Heart right ventricle (tissue), 16 donors: Measurements from ENCODE around the gene OLFM1. TPM values are rescaled to one million over a fixed set of nuclear protein-coding genes. Genes with fewer than 3 reads are reported as not detected.

ENCODE experiments used
- ATAC-seq, 8 donors: fragments of 200-7000 bp; cut with Tn5 transposase; one replicate each; pipeline ENCODE4 v1.9.1; 2020; ENCODE audit warnings: mild to moderate bottlenecking in 8 of 8, moderate library complexity in 8 of 8, moderate number of reproducible peaks in 1 of 8
- DNase-seq, 2 donors: peaks; one replicate each; pipeline ENCODE4 v3.0.0-alpha.2; 2020
- H3K27ac ChIP-seq, 10 donors: fragments of 200-600 bp; sonication (generic) in 2 of 10; one replicate each; pipeline versions ENCODE4 v1.5.0 to v1.8.0; 2020 to 2022; ENCODE audit warnings: mild to moderate bottlenecking in 3 of 10
- H3K27me3 ChIP-seq, 7 donors: fragments of 200-600 bp; one replicate each; pipeline ENCODE4 v1.8.0; 2021 to 2022; ENCODE audit warnings: mild to moderate bottlenecking in 2 of 7
- H3K36me3 ChIP-seq, 9 donors: fragments of 200-600 bp; sonication (generic) in 1 of 9; one replicate each; pipeline versions ENCODE4 v1.5.0 to v1.8.0; 2020 to 2022; ENCODE audit warnings: mild to moderate bottlenecking in 2 of 9
- H3K4me1 ChIP-seq, 9 donors: fragments of 200-600 bp; sonication (generic) in 1 of 9; one replicate each; pipeline versions ENCODE4 v1.5.0 to v1.8.0; 2020 to 2022; ENCODE audit warnings: mild to moderate bottlenecking in 4 of 9
- H3K4me3 ChIP-seq, 10 donors: fragments of 200-600 bp; sonication (generic) in 2 of 10; one replicate each; pipeline versions ENCODE4 v1.5.0 to v1.8.0; 2020 to 2022; ENCODE audit warnings: mild to moderate bottlenecking in 7 of 10, moderate library complexity in 2 of 10
- H3K9me3 ChIP-seq, 11 donors: fragments of 200-600 bp in 10 of 11; sonication (generic) in 2 of 11; one replicate each; pipeline versions ENCODE4 v1.5.0 to v1.8.0; 2013 to 2022; ENCODE audit warnings: mild to moderate bottlenecking in 2 of 11, control low read depth in 1 of 11, moderate library complexity in 1 of 11
- CTCF ChIP-seq, 9 donors: fragments of 200-600 bp; sonication (generic) in 2 of 9; IDR thresholded peaks; one replicate each; pipeline versions ENCODE4 v1.5.0 to v1.8.0; 2021 to 2022; ENCODE audit warnings: antibody characterized with exemption in 9 of 9, mild to moderate bottlenecking in 5 of 9, moderate library complexity in 1 of 9
- WGBS, 2 donors: extraction: QIAGEN DNeasy Blood & Tissue Kit; methylation state at CpG; one replicate each; pipeline ENCODE4 v1.1.7; 2013; ENCODE audit warnings: inconsistent platforms in 1 of 2; 5-methylcytosine and 5-hydroxymethylcytosine counted together
- intact Hi-C, 10 donors: fragments of 100-400 bp; cut with DNase I; formaldehyde crosslinking; loops; one replicate each; pipeline versions ENCODE4 v1.11.1 to v1.14.2; 2022
- polyA plus RNA-seq, 2 donors: library from polyadenylated mRNA; stranded (reverse); fragments of 200-250 nt; gene quantifications; one replicate each; pipeline ENCODE4 v1.2.3, GENCODE V29; 2013
- total RNA-seq, 10 donors: library from RNA; stranded (reverse); fragmentation: NEBNext Ultra II Directional in 3 of 10; extraction: Animal tissue kit (Norgen Biotek cat#: 25700) in 3 of 10; gene quantifications; one replicate each; pipeline versions ENCODE4 v1.2.1 to v1.2.4, GENCODE V29; 2021 to 2023
- donor health status: Arrhythmogenic right ventricular cardiomyopathy.
- donor health status: ischemic (EF 13 %, LVEDD 7.1; RV severe dilation, severe dysfunction).
- donor health status: healthy with polysubstance abuse.
- donor health status: DM: no; HTN: yes; CAD: no.
- donor health status: DM: no; HTN: no; CAD: no.
- donor health status: ischemic (EF 25% LVEDD 6.9; RV normal size, moderate dysfunction).
- donor health status: ischemic (EF 25% LVEDD 5.7; RV mildly dilated, moderate dysfunction).
- donor health status: healthy.
- donor health status: DM: yes; HTN: yes; CAD: no.
- donor health status: Ischemic cardiomyopathy.
- donor health status: ischemic (EF 35%, LVEDD 5.7; RV mildly dilated, moderate dysfunction).
- donor health status: nonischemic (EF 11% LVEDD 7.7; RV severe dilation, severe dysfunction).
- donor health status: DM: yes; HTN: yes; CAD: no.
- donor health status: PGD.
- donor health status: ischemic (EF 29% LVEDD 5.4; RV normal size, mild dysfunction).
- donor health status: nonischemic (EF 23%, LVEDD 6.1; RV moderate dilation, normal function).

OLFM1 gene
- total and polyA plus RNA-seq, 12 donors: 3.3 to 14.9 (median 6.5) TPM

GRCh38 chr9:135039916-135040645, 47.4 kb upstream of the OLFM1 start:
- DNase-seq (no peak), ATAC-seq (no peak)
- Histone ChIP-seq H3K4me1 (no peaks in the 10 kb centered on the region), H3K9me3 (no peaks in the 10 kb centered on the region), H3K4me3 (no peak overlapping the region), H3K27ac (no peak overlapping the region), H3K36me3 (no peaks in the 10 kb centered on the region), H3K27me3 (peaks cover 0 to 38% (median 23%) of the 10 kb centered on the region in 7 donors)
- 64 to 74% methylated on average over 9 of the region's 9 CpGs for WGBS, 2 donors
- intact Hi-C loops: loop anchor here in 1 of 10 donors (10.0 kb wide), 1 partner anchor 1115 kb away; no protein-coding TSS in a partner anchor
- no peak for TF ChIP-seq CTCF (IDR thresholded peaks at IDR 0.05)

- TF ChIP-seq CTCF (IDR thresholded peaks at IDR 0.05): no peak
- Histone ChIP-seq H3K36me3 (no peaks in the 10 kb centered on the region), H3K4me1 (no peaks in the 10 kb centered on the region), H3K9me3 (no peaks in the 10 kb centered on the region), H3K27ac (no peak overlapping the region), H3K27me3 (peaks cover 0 to 42% (median 23%) of the 10 kb centered on the region in 7 donors), H3K4me3 (no peak overlapping the region)
- intact Hi-C loops: no loop called here
- WGBS, 2 donors: 71 to 86% methylated on average over 16 of the region's 16 CpGs
- ATAC-seq (no peak), DNase-seq (no peak)
These were observed 46.6 kb upstream of the OLFM1 start for GRCh38 chr9:135040892-135041291.

GRCh38 chr9:135043345-135043744, 44.1 kb upstream of the OLFM1 start:
- TF ChIP-seq CTCF (IDR thresholded peaks at IDR 0.05): no peak
- WGBS, 2 donors: 81 to 90% methylated on average over 11 of the region's 11 CpGs

GRCh38 chr9:135045264-135045927, 42.1 kb upstream of the OLFM1 start:
- no peak overlapping the region for H3K27ac ChIP-seq
- intact Hi-C loops: no loop called here
- no peak for TF ChIP-seq CTCF (IDR thresholded peaks at IDR 0.05)
- no peak overlapping the region for H3K4me3 ChIP-seq
- DNase-seq: no peak
- peaks cover 0 to 27% (median 14%) of the 10 kb centered on the region in 7 donors for H3K27me3 ChIP-seq
- H3K36me3 ChIP-seq: no peaks in the 10 kb centered on the region
- no peak for ATAC-seq
- 81 to 93% methylated on average over 25 of the region's 25 CpGs for WGBS, 2 donors
- no peaks in the 10 kb centered on the region for H3K9me3 ChIP-seq
- no peaks in the 10 kb centered on the region for H3K4me1 ChIP-seq

More at GRCh38 chr9:135043345-135043744, 44.1 kb upstream of the OLFM1 start:
- Histone ChIP-seq H3K4me3 (no peak overlapping the region), H3K9me3 (no peaks in the 10 kb centered on the region), H3K27ac (no peak overlapping the region), H3K27me3 (peaks cover 0 to 37% (median 18%) of the 10 kb centered on the region in 7 donors), H3K36me3 (no peaks in the 10 kb centered on the region), H3K4me1 (no peaks in the 10 kb centered on the region)
- DNase-seq (no peak), ATAC-seq (no peak)
- intact Hi-C loops: no loop called here
